K562 (cell line): ENCODE measurements around the gene SLC30A1. TPM values are rescaled to one million over a fixed set of nuclear protein-coding genes. Genes with fewer than 3 reads are reported as not detected.

Source experiments
- ATAC-seq: fragments of 200-7000 bp; cut with Tn5 transposase; 3 replicates; pipeline ENCODE4 v1.9.1; 2020; ENCODE audit warnings: moderate library complexity
- BruUV-seq: library from RNA; stranded (reverse); fragments of 400-500 nt; replicated peaks from 2 replicates; lab custom pipeline; 2021; lab: Mats Ljungman, UMichigan
- CTCF ChIA-PET: fragments of 300-600 bp; formaldehyde crosslinking; extraction: SDS; loops from one replicate; lab custom pipeline; 2021; ENCODE audit warnings: low intra/inter-chr PET ratio; lab: Yijun Ruan, JAX
- POLR2A ChIA-PET: fragments of 300-600, 350-650 bp; sonication (Branson Sonifier 250); formaldehyde crosslinking; extraction: SDS; loops from one replicate; lab custom pipeline; 2021; ENCODE audit warnings: antibody characterized with exemption, inconsistent platforms; lab: Yijun Ruan, JAX
- DNase-seq, 4 experiments: peaks; one replicate each; pipeline versions ENCODE4 v3.0.0 to v3.0.0-alpha.2; 2011 to 2018; ENCODE audit warnings: low spot score in 3 of 4, mixed read lengths in 3 of 4; ENCODE audit errors: extremely low read depth in 1 of 4
- FAIRE-seq: peaks from 2 replicates; lab custom pipeline; 2011; peaks lifted over from hg19 to GRCh38; lab: Jason Lieb, UNC
- H2AFZ ChIP-seq: 2 replicates; pipeline ENCODE4 v1.6.0; 2011; ENCODE audit warnings: low read depth, low read length, control low read depth, inconsistent platforms
- H3K27ac ChIP-seq: fragments of 200-600 bp; 3 replicates; pipeline ENCODE4 v1.8.0; 2011; ENCODE audit warnings: low read depth, mild to moderate bottlenecking, control low read depth, inconsistent platforms, low read length, moderate library complexity, mixed read lengths; ENCODE audit errors: extremely low read depth
- H3K27me3 ChIP-seq, 2 experiments: fragments of 300-600 bp in 1 of 2; 2 replicates in 1 of 2; 3 replicates in 1 of 2; pipeline versions ENCODE4 v1.6.0 to v1.8.0; 2011; ENCODE audit warnings: inconsistent platforms in 2 of 2, low read length in 2 of 2, mild to moderate bottlenecking in 1 of 2, mixed read lengths in 1 of 2, moderate library complexity in 1 of 2; ENCODE audit not compliant: control insufficient read depth in 2 of 2, insufficient read depth in 2 of 2
- H3K36me3 ChIP-seq: fragments of 300-600 bp; 3 replicates; pipeline ENCODE4 v1.8.0; 2011; ENCODE audit warnings: mild to moderate bottlenecking, low read length, inconsistent platforms; ENCODE audit not compliant: control insufficient read depth, insufficient read depth
- H3K4me1 ChIP-seq, 2 experiments: fragments of 200-600 bp in 1 of 2; replicated peaks in 1 of 2; 2 replicates in 1 of 2; 3 replicates in 1 of 2; pipeline versions ENCODE4 v1.5.1 to v1.8.0; 2011; ENCODE audit warnings: inconsistent platforms in 2 of 2, low read length in 2 of 2, mild to moderate bottlenecking in 1 of 2, mixed read lengths in 1 of 2, moderate library complexity in 1 of 2; ENCODE audit not compliant: control insufficient read depth in 2 of 2, insufficient read depth in 2 of 2
- H3K4me2 ChIP-seq: 2 replicates; pipeline ENCODE4 v1.6.1; 2011; ENCODE audit warnings: low read length, control low read depth, inconsistent platforms, mixed read lengths; ENCODE audit not compliant: insufficient read depth
- H3K4me3 ChIP-seq: fragments of 200-600 bp; sonication (generic), shearing (Covaris generic); 2 replicates; pipeline ENCODE4 v1.5.1; 2016; ENCODE audit warnings: control low read depth, inconsistent platforms
- H3K79me2 ChIP-seq: fragments of 200-600 bp; 3 replicates; pipeline ENCODE4 v1.8.0; 2011; ENCODE audit warnings: low read length, inconsistent platforms; ENCODE audit not compliant: control insufficient read depth, insufficient read depth
- H3K9ac ChIP-seq, 2 experiments: 2 replicates each; pipeline versions ENCODE4 v1.6.0 to v1.6.1; 2011; ENCODE audit warnings: low read depth in 2 of 2, low read length in 2 of 2, control low read depth in 1 of 2, inconsistent platforms in 1 of 2, mild to moderate bottlenecking in 1 of 2, mixed read lengths in 1 of 2; ENCODE audit not compliant: insufficient read depth in 1 of 2
- H3K9me1 ChIP-seq: one replicate; pipeline ENCODE4 v1.6.0; 2011; ENCODE audit warnings: inconsistent platforms, mild to moderate bottlenecking, low read length, moderate library complexity; ENCODE audit not compliant: control insufficient read depth, insufficient read depth
- H3K9me3 ChIP-seq: replicated peaks from 2 replicates; pipeline ENCODE4 v1.5.1; 2011; ENCODE audit warnings: low read depth, low read length, inconsistent platforms; ENCODE audit not compliant: control insufficient read depth, insufficient read depth
- H4K20me1 ChIP-seq: replicated peaks from 2 replicates; pipeline ENCODE4 v1.6.1; 2011; ENCODE audit warnings: low read length, inconsistent platforms, mixed read lengths; ENCODE audit not compliant: control insufficient read depth, insufficient read depth
- BHLHE40 ChIP-seq: IDR thresholded peaks from 2 replicates; pipeline ENCODE4 v1.6.1; 2011; ENCODE audit warnings: low read length, improper control_type of control experiment
- DEAF1 ChIP-seq: fragments of 450-650 bp; formaldehyde crosslinking; IDR thresholded peaks from 2 replicates; pipeline ENCODE4 v1.4.0; 2020; ENCODE audit warnings: mild to moderate bottlenecking, moderate library complexity
- HDAC8 ChIP-seq: fragments of 450-650 bp; IDR thresholded peaks from 2 replicates; pipeline ENCODE4 v1.6.1; 2016; ENCODE audit warnings: mild to moderate bottlenecking, missing genetic modification characterization, moderate library complexity, missing compliant biosample characterization
- HMBOX1 ChIP-seq: sonication (generic); IDR thresholded peaks from 2 replicates; pipeline ENCODE4 v1.6.1; 2016
- HOMEZ ChIP-seq: fragments of 250-450 bp; sonication (Bioruptor Pico); IDR thresholded peaks from 2 replicates; pipeline ENCODE4 v1.4.0; 2020; ENCODE audit warnings: mild to moderate bottlenecking, moderate library complexity
- KLF6 ChIP-seq: fragments of 250-450 bp; sonication (Bioruptor Pico); IDR thresholded peaks from 2 replicates; pipeline ENCODE4 v1.4.0; 2020; ENCODE audit warnings: mild to moderate bottlenecking, moderate library complexity, borderline replicate concordance
- L3MBTL2 ChIP-seq: fragments of 450-650 bp; IDR thresholded peaks from 2 replicates; pipeline ENCODE4 v1.6.1; 2016; ENCODE audit warnings: mild to moderate bottlenecking, moderate library complexity
- SMARCA4 ChIP-seq: fragments of 450-650 bp; IDR thresholded peaks from 2 replicates; pipeline ENCODE4 v1.6.1; 2016
- SNAPC5 ChIP-seq: fragments of 250-450 bp; sonication (Bioruptor Pico); IDR thresholded peaks from 2 replicates; pipeline ENCODE4 v1.8.0; 2021; ENCODE audit warnings: moderate library complexity, mild to moderate bottlenecking, inconsistent platforms
- SRSF7 ChIP-seq: fragments of 200-400 bp; formaldehyde crosslinking; optimal IDR thresholded peaks from 2 replicates; pipeline ENCODE3; 2017; ENCODE audit warnings: mild to moderate bottlenecking, low read depth, low read length
- TSHZ1 ChIP-seq: fragments of 250-450 bp; sonication (Bioruptor Pico); IDR thresholded peaks from 2 replicates; pipeline ENCODE4 v1.4.0; 2020; ENCODE audit warnings: mild to moderate bottlenecking, moderate library complexity
- WHSC1 ChIP-seq: IDR thresholded peaks from one replicate; pipeline ENCODE4 v1.6.1; 2012; ENCODE audit warnings: low read length, control low read depth, inconsistent platforms
- ZBTB17 ChIP-seq: fragments of 450-650 bp; formaldehyde crosslinking; IDR thresholded peaks from 2 replicates; pipeline ENCODE4 v1.4.0; 2020; ENCODE audit warnings: mild to moderate bottlenecking
- WGBS: fragments of 100-300 bp; shearing (Covaris generic); methylation state at CpG from one replicate; pipeline ENCODE4 v1.1.6; 2016; ENCODE audit warnings: low coverage, mixed read lengths; ENCODE audit not compliant: insufficient coverage; ENCODE audit errors: missing lambda C conversion rate; 5-methylcytosine and 5-hydroxymethylcytosine counted together
- in situ Hi-C: fragments of 300-500 bp; cut with MboI; formaldehyde crosslinking; loops from 4 replicates; pipeline ENCODE4 v1.15.0; 2018; ENCODE audit warnings: inconsistent platforms, mixed read lengths
- intact Hi-C: fragments of 100-400 bp; cut with micrococcal nuclease; formaldehyde crosslinking; loops from 2 replicates; pipeline ENCODE4 v1.14.2; 2022
- polyA plus RNA-seq, 8 experiments: library from polyadenylated mRNA; depleted of rRNA in 4 of 8; stranded (reverse) in 5 of 8; unstranded in 3 of 8; fragments of >200 nt; fragmentation: Nextera tagmentation in 2 of 8; fragmentation: Illumina TruSeq in 1 of 8; extraction: Ambion mirVana in 2 of 8; extraction: Trizol in 1 of 8; gene quantifications; 2 replicates each; pipeline versions ENCODE4 v1.2.1 to v1.2.3, GENCODE V29; 2011 to 2014; ENCODE audit warnings: inconsistent platforms in 1 of 8, missing spikeins in 1 of 8
- total RNA-seq, 7 experiments: library from RNA; depleted of rRNA in 6 of 7; stranded (reverse); fragments of >200 nt in 6 of 7; fragmentation: Illumina TruSeq in 2 of 7; extraction: Trizol in 2 of 7; gene quantifications; 2 replicates each; pipeline versions ENCODE4 v1.2.1 to v1.2.3, GENCODE V29; 2011 to 2021; ENCODE audit warnings: low replicate concordance in 1 of 7

SLC30A1 gene
- total and polyA plus RNA-seq, 9 of the 15 experiments (the other 6 are each of a cell fraction or from before 2014, with no cell fraction given), result 4.1 to 14.4 (median 6.6) TPM

GRCh38 chr1:211549092-211549711 lies 29.8 kb downstream of the SLC30A1 start:
- POLR2A ChIA-PET, result interaction anchor here (0.9 to 2.0 kb wide), 6 partner anchors 9 to 735 kb away, joined by 3 to 7 read pairs (median 4); no protein-coding TSS in a partner anchor
- H2AFZ ChIP-seq, result peak overlapping the region; percentile 90
- no TSS peak for BruUV-seq
- no peaks in the 10 kb centered on the region for H3K9me3 ChIP-seq
- H3K4me1 ChIP-seq, result peaks cover 21 to 28% of the 10 kb centered on the region in 2 experiments
- no peaks in the 10 kb centered on the region for H3K36me3 ChIP-seq
- ATAC-seq, result peak; percentile 4
- H3K27me3 ChIP-seq, result no peaks in the 10 kb centered on the region
- CTCF ChIA-PET, result interaction anchor here (0.6 kb wide), 1 partner anchor 925 kb away, joined by 5 read pairs; no protein-coding TSS in a partner anchor
- in situ Hi-C loops, result no loop called here
- H3K9ac ChIP-seq, result peak overlapping the region; percentile 27 to 82; a peak in 3 of 4 replicates
- peak overlapping the region; percentile 46 for H3K27ac ChIP-seq
- H3K4me2 ChIP-seq, result peak overlapping the region; percentile 78; the same call in 1 of the 2 replicates
- 54% methylated on average over 6 of the region's 6 CpGs for WGBS
- no peaks in the 10 kb centered on the region for H3K79me2 ChIP-seq
- intact Hi-C loops, result no loop called here
- H3K4me3 ChIP-seq, result no peak overlapping the region
- FAIRE-seq, result no peak
- no peaks in the 10 kb centered on the region for H4K20me1 ChIP-seq
- no peaks in the 10 kb centered on the region for H3K9me1 ChIP-seq
- DNase-seq, result no peak
- TF ChIP-seq WHSC1 (peak; percentile 83), KLF6 (CRISPR knock-in tag) (0 out of 2 replicates have a peak, but pooled peaks have one; percentile 1), SMARCA4 (0 out of 2 replicates have a peak, but pooled peaks have one; percentile 7), HMBOX1 (0 out of 2 replicates have a peak, but pooled peaks have one; percentile 7), HOMEZ (0 out of 2 replicates have a peak, but pooled peaks have one; percentile 58), TSHZ1 (CRISPR knock-in tag) (0 out of 2 replicates have a peak, but pooled peaks have one; percentile 2), ZBTB17 (CRISPR knock-in tag) (peak; percentile 17; the same call in 1 of the 2 replicates), DEAF1 (CRISPR knock-in tag) (no peak), SRSF7 (no peak), L3MBTL2 (0 out of 2 replicates have a peak, but pooled peaks have one; percentile 3), HDAC8 (tag) (no peak), SNAPC5 (CRISPR knock-in tag) (no peak), BHLHE40 (peak; percentile 40; the same call in 1 of the 2 replicates)
